Measurements from ENCODE around the gene VAV2.

DNA sequence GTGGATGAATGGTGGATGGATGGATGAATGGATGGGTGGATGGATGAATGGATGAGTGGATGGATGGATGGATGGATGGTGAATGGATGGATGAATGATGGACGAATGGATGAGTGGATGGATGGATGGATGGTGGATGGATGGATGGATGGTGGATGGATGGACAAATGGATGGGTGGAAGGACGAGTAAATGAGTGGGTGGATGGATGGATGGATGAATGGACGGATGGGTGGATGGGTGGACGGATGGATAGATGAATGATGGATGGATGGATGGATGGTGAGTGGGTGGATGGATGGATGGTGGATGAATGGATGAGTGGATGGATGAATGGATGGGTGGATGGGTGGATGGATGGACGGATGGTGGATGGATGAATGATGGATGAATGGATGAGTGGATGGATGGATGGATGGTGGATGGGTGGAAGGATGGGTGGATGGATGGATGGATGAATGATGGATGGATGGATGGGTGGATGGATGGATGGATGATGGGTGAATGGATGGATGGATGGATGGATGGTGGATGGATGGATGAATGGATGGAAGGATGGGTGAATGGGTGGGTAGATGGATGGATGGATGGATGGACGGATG is 58.6 kb downstream of the VAV2 start:
- TF ChIP-seq POLR2A (IDR thresholded peaks at IDR 0.05; ENCODE audit: low read depth, low read length) (no peak), SMC3 (IDR thresholded peaks at IDR 0.05; ENCODE audit: low read depth, low read length) (no peak), MXI1 (IDR thresholded peaks at IDR 0.05; ENCODE audit: borderline replicate concordance, low read depth, low read length) (no peak), RAD21 (IDR thresholded peaks at IDR 0.05; ENCODE audit: low read length) (no peak), FOS (IDR thresholded peaks at IDR 0.05; ENCODE audit: low read depth, low read length) (no peak), CHD1 (IDR thresholded peaks at IDR 0.05; ENCODE audit: low read depth, low read length) (no peak), MAZ (IDR thresholded peaks at IDR 0.05; ENCODE audit: borderline replicate concordance, low read depth, low read length) (no peak)
- TF ChIP-seq, protein P1, sequence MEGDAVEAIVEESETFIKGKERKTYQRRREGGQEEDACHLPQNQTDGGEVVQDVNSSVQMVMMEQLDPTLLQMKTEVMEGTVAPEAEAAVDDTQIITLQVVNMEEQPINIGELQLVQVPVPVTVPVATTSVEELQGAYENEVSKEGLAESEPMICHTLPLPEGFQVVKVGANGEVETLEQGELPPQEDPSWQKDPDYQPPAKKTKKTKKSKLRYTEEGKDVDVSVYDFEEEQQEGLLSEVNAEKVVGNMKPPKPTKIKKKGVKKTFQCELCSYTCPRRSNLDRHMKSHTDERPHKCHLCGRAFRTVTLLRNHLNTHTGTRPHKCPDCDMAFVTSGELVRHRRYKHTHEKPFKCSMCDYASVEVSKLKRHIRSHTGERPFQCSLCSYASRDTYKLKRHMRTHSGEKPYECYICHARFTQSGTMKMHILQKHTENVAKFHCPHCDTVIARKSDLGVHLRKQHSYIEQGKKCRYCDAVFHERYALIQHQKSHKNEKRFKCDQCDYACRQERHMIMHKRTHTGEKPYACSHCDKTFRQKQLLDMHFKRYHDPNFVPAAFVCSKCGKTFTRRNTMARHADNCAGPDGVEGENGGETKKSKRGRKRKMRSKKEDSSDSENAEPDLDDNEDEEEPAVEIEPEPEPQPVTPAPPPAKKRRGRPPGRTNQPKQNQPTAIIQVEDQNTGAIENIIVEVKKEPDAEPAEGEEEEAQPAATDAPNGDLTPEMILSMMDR (conservative IDR thresholded peaks at IDR 0.05; ENCODE audit: low read depth, low read length): no peak
- TF ChIP-seq, protein P2, sequence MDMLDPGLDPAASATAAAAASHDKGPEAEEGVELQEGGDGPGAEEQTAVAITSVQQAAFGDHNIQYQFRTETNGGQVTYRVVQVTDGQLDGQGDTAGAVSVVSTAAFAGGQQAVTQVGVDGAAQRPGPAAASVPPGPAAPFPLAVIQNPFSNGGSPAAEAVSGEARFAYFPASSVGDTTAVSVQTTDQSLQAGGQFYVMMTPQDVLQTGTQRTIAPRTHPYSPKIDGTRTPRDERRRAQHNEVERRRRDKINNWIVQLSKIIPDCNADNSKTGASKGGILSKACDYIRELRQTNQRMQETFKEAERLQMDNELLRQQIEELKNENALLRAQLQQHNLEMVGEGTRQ (IDR thresholded peaks at IDR 0.05; ENCODE audit: low read depth, low read length): no peak
